HepG2 (cell line): ENCODE results near the gene FNDC4. TPM values are rescaled to one million over a fixed set of nuclear protein-coding genes. Genes with fewer than 3 reads are reported as not detected.

ENCODE experiments used
- ATAC-seq: fragments of 200-7000 bp; cut with Tn5 transposase; 3 replicates; pipeline ENCODE4 v1.9.1; 2020; ENCODE audit warnings: mild to moderate bottlenecking, moderate library complexity
- BruUV-seq: library from RNA; stranded (reverse); fragments of 400-500 nt; replicated peaks from 2 replicates; lab custom pipeline; 2021; lab: Mats Ljungman, UMichigan
- CTCF ChIA-PET: fragments of 300-600 bp; formaldehyde crosslinking; extraction: SDS; loops from one replicate; lab custom pipeline; 2021; ENCODE audit warnings: low total read pairs, inconsistent platforms, low intra/inter-chr PET ratio; lab: Yijun Ruan, JAX
- POLR2A ChIA-PET: fragments of 350-600 bp; sonication (Branson Sonifier 250); formaldehyde crosslinking; loops from one replicate; lab custom pipeline; 2020; ENCODE audit warnings: antibody characterized with exemption, inconsistent platforms; lab: Yijun Ruan, JAX
- DNase-seq: peaks from one replicate; pipeline ENCODE4 v3.0.0-alpha.2; 2015; ENCODE audit warnings: low spot score
- FAIRE-seq: peaks from 3 replicates; lab custom pipeline; 2011; peaks lifted over from hg19 to GRCh38; lab: Jason Lieb, UNC
- H2AFZ ChIP-seq: one replicate; pipeline ENCODE4 v1.6.1; 2011; ENCODE audit warnings: low read length, inconsistent platforms
- H3K27ac ChIP-seq: fragments of 300-600 bp; 3 replicates; pipeline ENCODE4 v1.8.0; 2011; ENCODE audit warnings: mixed run types, mild to moderate bottlenecking, mixed read lengths, low read length, inconsistent platforms; ENCODE audit not compliant: insufficient read depth; ENCODE audit errors: extremely low read length
- H3K27me3 ChIP-seq, 2 experiments: fragments of 200-600 bp in 1 of 2; 2 replicates in 1 of 2; 3 replicates in 1 of 2; pipeline versions ENCODE4 v1.6.0 to v1.8.0; 2011; ENCODE audit warnings: low read length in 2 of 2, mild to moderate bottlenecking in 2 of 2, moderate library complexity in 2 of 2, inconsistent platforms in 1 of 2; ENCODE audit not compliant: insufficient read depth in 2 of 2, control insufficient read depth in 1 of 2
- H3K36me3 ChIP-seq, 2 experiments: fragments of 200-600 bp in 1 of 2; replicated peaks in 1 of 2; 2 replicates in 1 of 2; 3 replicates in 1 of 2; pipeline versions ENCODE4 v1.5.1 to v1.8.0; 2011; ENCODE audit warnings: low read length in 2 of 2, inconsistent platforms in 1 of 2; ENCODE audit not compliant: insufficient read depth in 2 of 2, control insufficient read depth in 1 of 2
- H3K4me1 ChIP-seq: 2 replicates; pipeline ENCODE4 v1.5.1; 2012; ENCODE audit warnings: low read length, inconsistent platforms; ENCODE audit not compliant: insufficient read depth
- H3K4me2 ChIP-seq: 2 replicates; pipeline ENCODE4 v1.6.0; 2011; ENCODE audit warnings: low read depth, low read length, inconsistent platforms
- H3K4me3 ChIP-seq, 3 experiments: fragments of 200-600 bp in 1 of 3; sonication (generic), shearing (Covaris generic) in 1 of 3; replicated peaks in 1 of 3; 2 replicates each; pipeline ENCODE4 v1.5.1; 2011 to 2016; ENCODE audit warnings: low read length in 3 of 3, inconsistent platforms in 2 of 3, low read depth in 2 of 3, mild to moderate bottlenecking in 2 of 3, control low read depth in 1 of 3, mixed read lengths in 1 of 3; ENCODE audit not compliant: insufficient read depth in 1 of 3
- H3K79me2 ChIP-seq: one replicate; pipeline ENCODE4 v1.6.1; 2011; ENCODE audit warnings: low read length, inconsistent platforms; ENCODE audit not compliant: insufficient read depth
- H3K9ac ChIP-seq: 2 replicates; pipeline ENCODE4 v1.6.0; 2011; ENCODE audit warnings: mild to moderate bottlenecking, low read depth, low read length, inconsistent platforms; ENCODE audit not compliant: insufficient read depth
- H3K9me3 ChIP-seq: 2 replicates; pipeline ENCODE4 v1.5.1; 2012; ENCODE audit warnings: mild to moderate bottlenecking, low read length
- H4K20me1 ChIP-seq: 2 replicates; pipeline ENCODE4 v1.6.0; 2011; ENCODE audit warnings: inconsistent platforms, mild to moderate bottlenecking, low read length, moderate library complexity; ENCODE audit not compliant: insufficient read depth
- FOXJ3 ChIP-seq: sonication (generic); formaldehyde crosslinking; IDR thresholded peaks from 2 replicates; pipeline ENCODE4 v1.4.0; 2020; ENCODE audit warnings: missing genetic modification reagents, mild to moderate bottlenecking, borderline replicate concordance
- ZFX ChIP-seq: sonication (generic); formaldehyde crosslinking; IDR thresholded peaks from 2 replicates; pipeline ENCODE4 v1.4.0; 2020; ENCODE audit warnings: mild to moderate bottlenecking, low read depth, missing genetic modification reagents, moderate library complexity
- ZNF562 ChIP-seq: sonication (generic); formaldehyde crosslinking; IDR thresholded peaks from 2 replicates; pipeline ENCODE4 v1.8.0; 2022; ENCODE audit warnings: missing genetic modification reagents, borderline replicate concordance
- ZNF577 ChIP-seq: sonication (generic); formaldehyde crosslinking; IDR thresholded peaks from 2 replicates; pipeline ENCODE4 v1.4.0; 2020; ENCODE audit warnings: mild to moderate bottlenecking, low read depth, missing genetic modification reagents, borderline replicate concordance
- WGBS: methylation state at CpG from one replicate; pipeline ENCODE4 v1.1.6; 2017; ENCODE audit warnings: low lambda C conversion rate; 5-methylcytosine and 5-hydroxymethylcytosine counted together
- in situ Hi-C: cut with HindIII; loops from 2 replicates; pipeline ENCODE4 v1.10.0; 2017; ENCODE audit warnings: low pct_unique_long_range_greater_than_20kb; ENCODE audit not compliant: extremely low pct_ligation_motif_present
- intact Hi-C: fragments of 100-400 bp; cut with micrococcal nuclease; formaldehyde crosslinking; loops from one replicate; pipeline ENCODE4 v1.10.0; 2022; ENCODE audit not compliant: unreplicated experiment
- polyA plus RNA-seq, 8 experiments: library from polyadenylated mRNA; depleted of rRNA in 3 of 8; stranded (reverse) in 7 of 8; unstranded in 1 of 8; fragments of >200 nt; fragmentation: Illumina TruSeq in 4 of 8; extraction: Trizol in 4 of 8; gene quantifications; 2 replicates each; pipeline versions ENCODE4 v1.2.1 to v1.2.3, GENCODE V29; 2011 to 2016; ENCODE audit warnings: low read depth in 4 of 8, missing spikeins in 1 of 8, mixed read lengths in 1 of 8; ENCODE audit not compliant: insufficient read depth in 1 of 8
- total RNA-seq, 5 experiments: library from RNA; depleted of rRNA; stranded (reverse); fragments of >200 nt; fragmentation: Illumina TruSeq; extraction: Trizol; gene quantifications; 2 replicates each; pipeline ENCODE4 v1.2.3, GENCODE V29; 2016; ENCODE audit warnings: low read depth in 1 of 5
- TF ChIP-seq, protein P1 (sequence below): sonication (generic); formaldehyde crosslinking; IDR thresholded peaks from 2 replicates; pipeline ENCODE4 v1.4.0; 2020; ENCODE audit warnings: missing genetic modification reagents
- TF ChIP-seq, protein P2 (sequence below): sonication (generic); formaldehyde crosslinking; IDR thresholded peaks from 2 replicates; pipeline ENCODE4 v1.4.0; 2020; ENCODE audit warnings: missing genetic modification reagents

The FNDC4 gene
- total and polyA plus RNA-seq, 2 of the 13 experiments (the other 11 are each of a cell fraction or from before 2014, with no cell fraction given), result 9.0 to 17.4 TPM

DNA sequence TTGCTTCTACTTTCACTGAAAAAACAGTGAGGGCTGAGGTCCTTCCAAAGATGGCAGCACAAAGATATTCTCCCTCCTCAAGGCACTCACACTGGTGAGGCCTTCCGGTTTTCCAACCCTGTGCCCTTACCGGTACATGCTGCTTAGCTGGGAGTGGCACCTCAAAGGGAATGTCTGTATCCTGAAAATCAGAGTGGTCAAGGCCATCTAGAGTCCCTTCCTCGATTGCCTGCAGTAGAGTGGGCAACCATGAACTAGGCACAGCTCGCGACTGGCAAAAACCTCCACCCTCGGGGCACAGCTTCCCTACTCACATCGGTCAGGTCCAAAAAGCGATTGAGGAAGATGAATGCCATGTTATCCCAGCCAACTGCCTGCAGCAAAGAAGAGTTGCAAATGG lies 49.4 kb downstream of the FNDC4 start:
- no peaks in the 10 kb centered on the region for H3K27me3 ChIP-seq
- WGBS, result 90% methylated on average over 8 of the region's 8 CpGs
- ChIA-PET CTCF (no interaction called here), POLR2A (interaction anchor here (0.7 to 1.4 kb wide), 4 partner anchors 16 to 36 kb away, joined by 3 to 4 read pairs (median 4); partner anchors contain the start of genes NRBP1 and PPM1G)
- ATAC-seq (no peak), DNase-seq (no peak), FAIRE-seq (no peak)
- no peak overlapping the region for H2AFZ ChIP-seq
- intact Hi-C loops (no loop called here), in situ Hi-C loops (no loop called here)
- H3K4me3 ChIP-seq, result no peak overlapping the region
- no peak overlapping the region for H3K9ac ChIP-seq
- H3K36me3 ChIP-seq, result peaks cover 9 to 44% of the 10 kb centered on the region in 2 experiments
- H3K9me3 ChIP-seq, result no peaks in the 10 kb centered on the region
- H3K4me2 ChIP-seq, result no peak overlapping the region
- TF ChIP-seq, protein P1, sequence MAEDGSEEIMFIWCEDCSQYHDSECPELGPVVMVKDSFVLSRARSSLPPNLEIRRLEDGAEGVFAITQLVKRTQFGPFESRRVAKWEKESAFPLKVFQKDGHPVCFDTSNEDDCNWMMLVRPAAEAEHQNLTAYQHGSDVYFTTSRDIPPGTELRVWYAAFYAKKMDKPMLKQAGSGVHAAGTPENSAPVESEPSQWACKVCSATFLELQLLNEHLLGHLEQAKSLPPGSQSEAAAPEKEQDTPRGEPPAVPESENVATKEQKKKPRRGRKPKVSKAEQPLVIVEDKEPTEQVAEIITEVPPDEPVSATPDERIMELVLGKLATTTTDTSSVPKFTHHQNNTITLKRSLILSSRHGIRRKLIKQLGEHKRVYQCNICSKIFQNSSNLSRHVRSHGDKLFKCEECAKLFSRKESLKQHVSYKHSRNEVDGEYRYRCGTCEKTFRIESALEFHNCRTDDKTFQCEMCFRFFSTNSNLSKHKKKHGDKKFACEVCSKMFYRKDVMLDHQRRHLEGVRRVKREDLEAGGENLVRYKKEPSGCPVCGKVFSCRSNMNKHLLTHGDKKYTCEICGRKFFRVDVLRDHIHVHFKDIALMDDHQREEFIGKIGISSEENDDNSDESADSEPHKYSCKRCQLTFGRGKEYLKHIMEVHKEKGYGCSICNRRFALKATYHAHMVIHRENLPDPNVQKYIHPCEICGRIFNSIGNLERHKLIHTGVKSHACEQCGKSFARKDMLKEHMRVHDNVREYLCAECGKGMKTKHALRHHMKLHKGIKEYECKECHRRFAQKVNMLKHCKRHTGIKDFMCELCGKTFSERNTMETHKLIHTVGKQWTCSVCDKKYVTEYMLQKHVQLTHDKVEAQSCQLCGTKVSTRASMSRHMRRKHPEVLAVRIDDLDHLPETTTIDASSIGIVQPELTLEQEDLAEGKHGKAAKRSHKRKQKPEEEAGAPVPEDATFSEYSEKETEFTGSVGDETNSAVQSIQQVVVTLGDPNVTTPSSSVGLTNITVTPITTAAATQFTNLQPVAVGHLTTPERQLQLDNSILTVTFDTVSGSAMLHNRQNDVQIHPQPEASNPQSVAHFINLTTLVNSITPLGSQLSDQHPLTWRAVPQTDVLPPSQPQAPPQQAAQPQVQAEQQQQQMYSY, result 0 out of 2 replicates have a peak, but pooled peaks have one; percentile 1
- TF ChIP-seq ZFX (CRISPR knock-in tag), result no peak
- no peak for TF ChIP-seq ZNF577 (CRISPR knock-in tag)
- no TSS peak for BruUV-seq
- no peak overlapping the region for H3K27ac ChIP-seq
- no peaks in the 10 kb centered on the region for H4K20me1 ChIP-seq
- H3K79me2 ChIP-seq, result no peaks in the 10 kb centered on the region
- H3K4me1 ChIP-seq, result no peaks in the 10 kb centered on the region

DNA sequence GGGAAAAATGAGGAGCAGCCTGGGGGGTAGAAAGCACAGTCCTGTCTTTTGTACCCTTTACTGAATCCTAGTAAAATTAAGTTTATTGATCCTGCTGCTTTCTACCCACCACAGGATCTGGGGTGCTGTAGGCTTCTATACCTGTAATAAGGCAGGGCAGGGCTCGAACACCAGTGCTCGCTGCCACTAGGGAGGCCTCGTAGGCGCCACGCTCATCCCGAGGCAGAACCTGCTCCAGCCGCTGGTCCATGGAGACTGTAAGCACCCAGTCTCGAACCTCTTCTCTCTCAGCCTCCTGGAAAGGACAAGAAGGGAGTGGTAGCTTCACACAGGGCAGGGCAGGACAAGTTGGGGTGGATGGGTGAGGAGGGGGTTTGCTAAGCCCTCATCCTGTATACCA lies 49.8 kb downstream of the FNDC4 start:
- Histone ChIP-seq H2AFZ (no peak overlapping the region), H3K79me2 (no peaks in the 10 kb centered on the region), H3K9me3 (no peaks in the 10 kb centered on the region), H3K4me2 (no peak overlapping the region), H3K27me3 (no peaks in the 10 kb centered on the region), H3K4me3 (no peak overlapping the region), H3K4me1 (no peaks in the 10 kb centered on the region), H3K27ac (no peak overlapping the region), H3K36me3 (peaks cover 13 to 48% of the 10 kb centered on the region in 2 experiments), H3K9ac (no peak overlapping the region), H4K20me1 (no peaks in the 10 kb centered on the region)
- FAIRE-seq (no peak), DNase-seq (no peak), ATAC-seq (no peak)
- CTCF ChIA-PET, result no interaction called here
- intact Hi-C loops (no loop called here), in situ Hi-C loops (no loop called here)
- BruUV-seq, result no TSS peak
- POLR2A ChIA-PET, result interaction anchor here (1.0 to 1.4 kb wide), 2 partner anchors 15 to 34 kb away, joined by 3 to 4 read pairs; no protein-coding TSS in a partner anchor
- 93% methylated on average over 8 of the region's 8 CpGs for WGBS
- no peak for TF ChIP-seq FOXJ3 (CRISPR knock-in tag)
- TF ChIP-seq, protein P2, sequence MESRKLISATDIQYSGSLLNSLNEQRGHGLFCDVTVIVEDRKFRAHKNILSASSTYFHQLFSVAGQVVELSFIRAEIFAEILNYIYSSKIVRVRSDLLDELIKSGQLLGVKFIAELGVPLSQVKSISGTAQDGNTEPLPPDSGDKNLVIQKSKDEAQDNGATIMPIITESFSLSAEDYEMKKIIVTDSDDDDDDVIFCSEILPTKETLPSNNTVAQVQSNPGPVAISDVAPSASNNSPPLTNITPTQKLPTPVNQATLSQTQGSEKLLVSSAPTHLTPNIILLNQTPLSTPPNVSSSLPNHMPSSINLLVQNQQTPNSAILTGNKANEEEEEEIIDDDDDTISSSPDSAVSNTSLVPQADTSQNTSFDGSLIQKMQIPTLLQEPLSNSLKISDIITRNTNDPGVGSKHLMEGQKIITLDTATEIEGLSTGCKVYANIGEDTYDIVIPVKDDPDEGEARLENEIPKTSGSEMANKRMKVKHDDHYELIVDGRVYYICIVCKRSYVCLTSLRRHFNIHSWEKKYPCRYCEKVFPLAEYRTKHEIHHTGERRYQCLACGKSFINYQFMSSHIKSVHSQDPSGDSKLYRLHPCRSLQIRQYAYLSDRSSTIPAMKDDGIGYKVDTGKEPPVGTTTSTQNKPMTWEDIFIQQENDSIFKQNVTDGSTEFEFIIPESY, result peak; percentile 56; the same call in 1 of the 2 replicates
- TF ChIP-seq ZNF562, result no peak
